H1 (cell line): ENCODE measurements around the gene RBP7. TPM values are rescaled to one million over a fixed set of nuclear protein-coding genes. Genes with fewer than 3 reads are reported as not detected.

Experiments used
- CTCF ChIA-PET: fragments of 300-600 bp; sonication (Branson Sonifier 250); formaldehyde crosslinking; loops from one replicate; lab custom pipeline; 2021; ENCODE audit not compliant: partially characterized antibody; lab: Charles Lee
- POLR2A ChIA-PET: fragments of 300-600 bp; sonication (Branson Sonifier 250); formaldehyde crosslinking; loops from one replicate; lab custom pipeline; 2021; ENCODE audit warnings: inconsistent platforms; ENCODE audit not compliant: partially characterized antibody; lab: Charles Lee
- DNase-seq, 2 experiments: peaks; one replicate each; pipeline versions ENCODE4 v3.0.0 to v3.0.0-alpha.2; 2010 to 2022; ENCODE audit warnings: low spot score in 2 of 2, low read depth in 1 of 2, mixed read lengths in 1 of 2
- FAIRE-seq: peaks from 2 replicates; lab custom pipeline; 2011; peaks lifted over from hg19 to GRCh38; lab: Jason Lieb, UNC
- H2AFZ ChIP-seq: 2 replicates; pipeline ENCODE4 v1.8.1; 2012; ENCODE audit warnings: low read length, inconsistent platforms
- H2AK5ac ChIP-seq: 2 replicates; pipeline ENCODE4 v1.6.1; 2013; ENCODE audit warnings: low read depth, low read length
- H2BK120ac ChIP-seq: replicated peaks from 2 replicates; pipeline ENCODE3; 2013; ENCODE audit warnings: low read depth, low read length, inconsistent platforms
- H2BK12ac ChIP-seq: 2 replicates; pipeline ENCODE4 v1.6.1; 2013; ENCODE audit warnings: low read depth, low read length
- H2BK15ac ChIP-seq: 2 replicates; pipeline ENCODE4 v1.6.1; 2013; ENCODE audit warnings: low read length
- H2BK20ac ChIP-seq: 2 replicates; pipeline ENCODE4 v1.6.1; 2013; ENCODE audit warnings: low read length
- H2BK5ac ChIP-seq: 2 replicates; pipeline ENCODE4 v1.6.1; 2013; ENCODE audit warnings: low read depth, low read length
- H3K14ac ChIP-seq: 2 replicates; pipeline ENCODE4 v1.6.1; 2013; ENCODE audit warnings: inconsistent platforms; ENCODE audit not compliant: insufficient read length
- H3K18ac ChIP-seq: 2 replicates; pipeline ENCODE4 v1.6.1; 2013; ENCODE audit warnings: low read length; ENCODE audit errors: extremely low read depth
- H3K23ac ChIP-seq: 2 replicates; pipeline ENCODE4 v1.6.1; 2013; ENCODE audit warnings: inconsistent platforms; ENCODE audit not compliant: insufficient read length
- H3K23me2 ChIP-seq: 2 replicates; pipeline ENCODE4 v1.6.1; 2013; ENCODE audit warnings: low read depth, low read length
- H3K27ac ChIP-seq: 2 replicates; pipeline ENCODE4 v1.6.1; 2011; ENCODE audit warnings: low read depth, low read length, inconsistent platforms
- H3K27me3 ChIP-seq, 4 experiments: replicated peaks in 1 of 4; 1 replicate in 1 of 4; 2 replicates in 3 of 4; pipeline versions ENCODE4 v1.6.1 to v1.8.1; 2011 to 2013; ENCODE audit warnings: low read length in 3 of 4, mild to moderate bottlenecking in 3 of 4, inconsistent platforms in 2 of 4, mixed read lengths in 2 of 4, moderate library complexity in 1 of 4; ENCODE audit not compliant: control insufficient read depth in 3 of 4, insufficient read depth in 3 of 4; ENCODE audit errors: extremely low read depth in 1 of 4
- H3K36me3 ChIP-seq, 4 experiments: 2 replicates each; pipeline versions ENCODE4 v1.6.1 to v1.8.1; 2011 to 2013; ENCODE audit warnings: mild to moderate bottlenecking in 4 of 4, low read length in 3 of 4, moderate library complexity in 2 of 4, control low read depth in 1 of 4, inconsistent platforms in 1 of 4; ENCODE audit not compliant: insufficient read depth in 4 of 4, control insufficient read depth in 2 of 4
- H3K4ac ChIP-seq: replicated peaks from 2 replicates; pipeline ENCODE3; 2013; ENCODE audit warnings: low read length, low read depth, mixed read lengths, inconsistent platforms; ENCODE audit not compliant: insufficient read length
- H3K4me1 ChIP-seq, 4 experiments: replicated peaks in 1 of 4; 1 replicate in 1 of 4; 2 replicates in 3 of 4; pipeline versions ENCODE4 v1.6.1 to v1.8.1; 2011 to 2013; ENCODE audit warnings: low read length in 3 of 4, inconsistent platforms in 2 of 4, mixed read lengths in 1 of 4; ENCODE audit not compliant: insufficient read depth in 4 of 4, control insufficient read depth in 3 of 4
- H3K4me2 ChIP-seq, 2 experiments: 2 replicates each; pipeline versions ENCODE4 v1.6.1 to v1.8.1; 2011 to 2013; ENCODE audit warnings: low read depth in 2 of 2, low read length in 2 of 2, control low read depth in 1 of 2, inconsistent platforms in 1 of 2, mild to moderate bottlenecking in 1 of 2; ENCODE audit not compliant: insufficient read depth in 1 of 2
- H3K4me3 ChIP-seq, 4 experiments: fragments of 200-600, 300-600 bp in 1 of 4; sonication (generic), shearing (Covaris generic), sonication (Bioruptor Twin) in 1 of 4; 2 replicates each; pipeline versions ENCODE4 v1.5.1 to v1.8.1; 2011 to 2016; ENCODE audit warnings: low read length in 4 of 4, low read depth in 3 of 4, control low read depth in 2 of 4, inconsistent platforms in 2 of 4, mild to moderate bottlenecking in 2 of 4, mixed read lengths in 1 of 4, moderate library complexity in 1 of 4; ENCODE audit not compliant: insufficient read depth in 2 of 4; ENCODE audit errors: extremely low read depth in 1 of 4
- H3K56ac ChIP-seq: replicated peaks from 2 replicates; pipeline ENCODE3; 2013; ENCODE audit warnings: low read depth, mild to moderate bottlenecking, mixed read lengths, low read length, inconsistent platforms; ENCODE audit not compliant: insufficient read length
- H3K79me1 ChIP-seq: 2 replicates; pipeline ENCODE4 v1.6.1; 2013; ENCODE audit warnings: low read depth, low read length, control low read depth
- H3K79me2 ChIP-seq, 2 experiments: 2 replicates each; pipeline versions ENCODE4 v1.6.1 to v1.8.1; 2012 to 2013; ENCODE audit warnings: low read length in 2 of 2, mild to moderate bottlenecking in 2 of 2, inconsistent platforms in 1 of 2; ENCODE audit not compliant: insufficient read depth in 2 of 2, control insufficient read depth in 1 of 2
- H3K9ac ChIP-seq, 4 experiments: replicated peaks in 1 of 4; 1 replicate in 1 of 4; 2 replicates in 3 of 4; pipeline versions ENCODE4 v1.6.1 to v1.8.1; 2011 to 2013; ENCODE audit warnings: low read depth in 3 of 4, low read length in 3 of 4, control low read depth in 2 of 4, mild to moderate bottlenecking in 2 of 4, moderate library complexity in 2 of 4, inconsistent platforms in 1 of 4; ENCODE audit errors: extremely low read depth in 1 of 4
- H3K9me3 ChIP-seq, 2 experiments: 2 replicates each; pipeline versions ENCODE4 v1.6.1 to v1.8.1; 2012 to 2013; ENCODE audit warnings: mild to moderate bottlenecking in 2 of 2, moderate library complexity in 2 of 2, control low read depth in 1 of 2, inconsistent platforms in 1 of 2, low read depth in 1 of 2, low read length in 1 of 2, mixed read lengths in 1 of 2; ENCODE audit not compliant: insufficient read depth in 2 of 2
- H4K20me1 ChIP-seq, 2 experiments: replicated peaks in 1 of 2; 2 replicates each; pipeline versions ENCODE3 to v1.8.1; 2011 to 2013; ENCODE audit warnings: inconsistent platforms in 2 of 2, low read length in 2 of 2, mild to moderate bottlenecking in 1 of 2; ENCODE audit not compliant: insufficient read depth in 2 of 2, control insufficient read depth in 1 of 2
- H4K5ac ChIP-seq: 2 replicates; pipeline ENCODE4 v1.6.1; 2013; ENCODE audit warnings: low read length, low read depth, mixed read lengths, inconsistent platforms; ENCODE audit not compliant: insufficient read length
- H4K8ac ChIP-seq: 2 replicates; pipeline ENCODE4 v1.8.0; 2013; ENCODE audit warnings: mild to moderate bottlenecking, moderate library complexity, low read length, inconsistent platforms; ENCODE audit not compliant: insufficient read depth; ENCODE audit errors: extremely low read depth
- H4K91ac ChIP-seq: replicated peaks from 2 replicates; pipeline ENCODE3; 2013; ENCODE audit warnings: low read length, mixed read lengths, inconsistent platforms; ENCODE audit not compliant: insufficient read length
- CEBPB ChIP-seq: IDR thresholded peaks from 2 replicates; pipeline ENCODE4 v1.6.1; 2012; ENCODE audit warnings: low read depth, low read length
- JUN ChIP-seq: IDR thresholded peaks from 2 replicates; pipeline ENCODE4 v1.6.1; 2011; ENCODE audit warnings: low read depth, mild to moderate bottlenecking, improper control_type of control experiment, low read length
- KDM4A ChIP-seq: IDR thresholded peaks from one replicate; pipeline ENCODE4 v1.7.1; 2012; ENCODE audit warnings: low read depth, mild to moderate bottlenecking, moderate library complexity, low read length, inconsistent platforms; ENCODE audit not compliant: severe bottlenecking
- NRF1 ChIP-seq: IDR thresholded peaks from 2 replicates; pipeline ENCODE4 v1.6.1; 2011; ENCODE audit warnings: mild to moderate bottlenecking, low read depth, low read length, improper control_type of control experiment
- PHF8 ChIP-seq: fragments of 200-600 bp; sonication (generic); conservative IDR thresholded peaks from 2 replicates; pipeline ENCODE4 v1.7.1; 2012; ENCODE audit warnings: low read depth, mild to moderate bottlenecking, inconsistent platforms, low read length, moderate library complexity
- POU5F1 ChIP-seq: IDR thresholded peaks from 2 replicates; pipeline ENCODE4 v1.6.1; 2011; ENCODE audit warnings: low read depth, mild to moderate bottlenecking, low read length, moderate library complexity
- RBBP5 ChIP-seq: IDR thresholded peaks from 2 replicates; pipeline ENCODE4 v1.7.1; 2012; ENCODE audit warnings: low read depth, mild to moderate bottlenecking, inconsistent platforms, low read length, moderate library complexity, borderline replicate concordance
- RNF2 ChIP-seq: fragments of 200-900, 300-1000 bp; sonication (generic); IDR thresholded peaks from 2 replicates; pipeline ENCODE4 v1.7.1; 2016; ENCODE audit warnings: borderline replicate concordance, low read depth, mild to moderate bottlenecking, antibody characterized with exemption, low read length; ENCODE audit not compliant: poor library complexity, severe bottlenecking; ENCODE audit errors: missing control alignments
- WGBS, 2 experiments: shearing (Covaris generic) in 1 of 2; methylation state at CpG; one replicate each; pipeline versions ENCODE4 v1.1.6 to v1.1.7; 2013 to 2015; ENCODE audit warnings: low lambda C conversion rate in 2 of 2, mixed read lengths in 2 of 2, inconsistent platforms in 1 of 2, low coverage in 1 of 2, missing lambda C conversion rate in 1 of 2; ENCODE audit not compliant: insufficient replicate concordance in 2 of 2, insufficient coverage in 1 of 2, insufficient read length in 1 of 2; ENCODE audit errors: extremely low coverage in 1 of 2, missing lambda C conversion rate in 1 of 2; 5-methylcytosine and 5-hydroxymethylcytosine counted together
- polyA plus RNA-seq, 7 experiments: library from polyadenylated mRNA; depleted of rRNA in 3 of 7; stranded (reverse) in 5 of 7; unstranded in 2 of 7; fragments of >200 nt in 5 of 7; fragments of 200-250 nt in 2 of 7; gene quantifications; 1 replicate in 5 of 7; 2 replicates in 1 of 7; 4 replicates in 1 of 7; pipeline versions ENCODE4 v1.2.1 to v1.2.3, GENCODE V29; 2011 to 2013; ENCODE audit warnings: missing spikeins in 2 of 7, mixed read lengths in 2 of 7
- total RNA-seq: library from RNA; stranded (reverse); fragmentation: NEBNext Ultra II Directional; extraction: Animal tissue kit (Norgen Biotek cat#: 25700); gene quantifications from 2 replicates; pipeline ENCODE4 v1.2.1, GENCODE V29; 2021

The RBP7 gene
- total and polyA plus RNA-seq, 2 of the 8 experiments (the other 6 are each of a cell fraction or from before 2014, with no cell fraction given) = 5.7 to 7.2 TPM

DNA sequence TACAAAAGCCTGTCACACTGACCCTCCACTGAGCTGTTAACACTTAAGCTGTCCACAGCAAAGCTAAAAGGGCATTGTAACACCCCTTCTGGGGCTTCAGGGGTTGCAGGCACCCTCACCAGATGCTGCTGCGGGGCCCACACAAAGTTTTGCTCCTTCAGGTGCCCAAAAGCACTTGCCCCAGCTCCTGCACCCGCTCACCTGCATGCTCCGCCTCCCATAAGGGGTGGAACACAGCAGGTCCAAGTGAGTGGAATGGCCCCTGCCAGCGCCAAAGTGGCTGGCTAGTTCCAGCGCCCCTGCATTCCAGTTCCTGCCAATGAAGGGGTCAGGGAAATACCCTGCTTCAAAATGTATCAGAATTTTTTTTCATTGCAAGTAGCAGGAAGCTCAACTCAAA is 7.3 kb upstream of the RBP7 start:
- Histone ChIP-seq H3K4me2 (no peak overlapping the region), H3K18ac (no peak overlapping the region), H2BK20ac (no peak overlapping the region), H3K79me1 (no peaks in the 10 kb centered on the region), H3K9me3 (no peaks in the 10 kb centered on the region), H3K14ac (no peak overlapping the region), H3K56ac (no peak overlapping the region), H4K20me1 (no peaks in the 10 kb centered on the region), H3K4me1 (no peaks in the 10 kb centered on the region), H2BK5ac (no peak overlapping the region), H2BK15ac (no peak overlapping the region), H3K79me2 (no peaks in the 10 kb centered on the region), H3K36me3 (no peaks in the 10 kb centered on the region), H3K27me3 (no peaks in the 10 kb centered on the region), H2AFZ (no peak overlapping the region), H3K4ac (no peak overlapping the region), H2AK5ac (no peak overlapping the region), H3K23me2 (no peaks in the 10 kb centered on the region), H4K8ac (no peak overlapping the region), H4K5ac (no peak overlapping the region), H3K9ac (no peak overlapping the region), H3K23ac (no peak overlapping the region), H3K27ac (no peak overlapping the region), H2BK120ac (no peak overlapping the region), H2BK12ac (no peak overlapping the region), H3K4me3 (no peak overlapping the region), H4K91ac (no peak overlapping the region)
- POLR2A ChIA-PET = interaction anchor here (0.7 kb wide), 1 partner anchor 46 kb away, joined by 4 read pairs; the partner anchor contains the start of genes LZIC and NMNAT1
- DNase-seq = no peak
- WGBS, 2 experiments = 94% methylated on average over 5 of the region's 5 CpGs; no CpG with 5 or more reads in 1 of the 2 experiments
- CTCF ChIA-PET = interaction anchor here (0.9 to 2.2 kb wide), 8 partner anchors 10 to 1331 kb away, joined by 3 to 6 read pairs (median 4); no protein-coding TSS in a partner anchor
- no peak for FAIRE-seq
- TF ChIP-seq NRF1 = no peak
- no peak for TF ChIP-seq CEBPB
- no peak for TF ChIP-seq JUN
- no peak for TF ChIP-seq RBBP5
- no peak for TF ChIP-seq POU5F1
- no peak for TF ChIP-seq RNF2
- TF ChIP-seq PHF8 = no peak
- TF ChIP-seq KDM4A = no peak
